Activated gamma-delta T cell treated with anti-CD3 and anti-CD28 coated beads, Interleukin-2, amount 50 U/mL, for 16 hours (primary cell): ENCODE data around the gene PCBD2.
"Not testable (repeated sequence)": the region's sequence is repeated elsewhere in the genome, so short reads cannot be mapped to it uniquely, and the experiment has no call there.

ENCODE experiments used
- DNase-seq: peaks from one replicate; pipeline ENCODE4 v3.0.0-alpha.2; 2020; ENCODE audit warnings: low read depth

Gene PCBD2

GRCh38 chr5:134906811-134907210 lies 1.9 kb downstream of the PCBD2 start:
- DNase-seq, result no peak

- not testable (repeated sequence) for DNase-seq
These were observed 5.8 kb downstream of the PCBD2 start for GRCh38 chr5:134910752-134911151.

DNA sequence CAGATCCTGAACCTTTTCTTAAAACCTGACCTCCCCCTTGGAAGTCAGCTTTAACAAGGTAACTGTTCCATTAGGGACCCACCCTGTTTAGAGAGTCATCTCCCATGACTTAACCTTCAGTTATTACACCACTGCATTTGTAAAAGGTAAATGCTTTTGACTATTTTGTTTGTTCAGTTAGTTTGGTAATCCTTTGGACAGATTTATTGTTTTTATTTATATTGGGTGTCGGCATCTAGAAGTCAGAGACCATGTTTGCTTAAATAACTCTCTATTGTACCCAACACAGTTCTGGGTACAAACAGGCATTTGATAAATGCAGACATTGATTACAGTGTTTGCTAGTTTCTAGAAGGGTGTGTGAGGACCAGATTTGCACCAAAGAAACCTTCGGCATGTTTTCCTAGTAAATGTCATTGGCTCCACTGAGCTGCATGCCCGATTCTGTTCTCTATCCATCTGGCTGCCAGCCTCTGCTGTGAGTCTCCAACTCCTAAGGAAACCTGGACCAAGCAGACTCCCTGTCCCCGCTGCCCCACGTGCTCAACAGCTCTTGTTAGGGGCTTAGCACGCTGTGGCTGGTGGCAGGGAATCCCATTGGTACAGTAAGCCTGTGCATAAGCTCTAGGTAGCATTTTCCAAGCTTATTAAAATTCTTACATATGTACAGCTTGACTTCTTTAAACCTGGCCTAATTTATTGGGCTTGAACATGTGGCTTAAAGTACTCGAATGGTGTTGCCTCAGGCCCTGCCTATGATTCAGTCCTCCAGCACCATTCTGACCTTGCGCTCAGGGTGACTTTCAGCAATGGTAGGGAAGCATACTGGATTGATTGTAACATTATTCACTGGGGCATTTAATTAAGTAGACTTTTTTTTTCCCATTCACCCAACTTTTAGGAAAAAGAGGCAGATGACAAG lies 6.6 kb downstream of the PCBD2 start:
- no peak for DNase-seq

- no peak for DNase-seq
These were observed 8.3 kb downstream of the PCBD2 start for GRCh38 chr5:134913254-134913653.

DNA sequence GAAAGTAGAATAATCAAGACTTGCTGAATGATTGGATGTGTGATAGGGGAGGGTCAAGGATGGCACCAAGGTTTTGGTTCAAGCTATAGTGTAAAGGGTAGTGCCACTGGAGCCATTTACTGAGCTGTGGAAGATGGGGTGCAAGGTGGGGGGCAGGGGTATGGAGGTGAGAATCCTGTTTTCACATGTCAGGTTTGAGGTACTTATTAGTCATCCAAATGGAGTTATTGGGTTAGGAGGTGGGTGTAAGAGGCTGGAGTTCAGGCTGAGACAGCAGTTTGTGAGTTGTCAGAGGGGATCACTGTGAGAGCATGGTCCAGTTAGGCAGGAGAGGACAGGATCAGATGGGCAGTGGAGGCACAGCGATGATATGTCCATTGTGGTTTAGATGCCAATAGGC lies 8.9 kb downstream of the PCBD2 start:
- no peak for DNase-seq

DNA sequence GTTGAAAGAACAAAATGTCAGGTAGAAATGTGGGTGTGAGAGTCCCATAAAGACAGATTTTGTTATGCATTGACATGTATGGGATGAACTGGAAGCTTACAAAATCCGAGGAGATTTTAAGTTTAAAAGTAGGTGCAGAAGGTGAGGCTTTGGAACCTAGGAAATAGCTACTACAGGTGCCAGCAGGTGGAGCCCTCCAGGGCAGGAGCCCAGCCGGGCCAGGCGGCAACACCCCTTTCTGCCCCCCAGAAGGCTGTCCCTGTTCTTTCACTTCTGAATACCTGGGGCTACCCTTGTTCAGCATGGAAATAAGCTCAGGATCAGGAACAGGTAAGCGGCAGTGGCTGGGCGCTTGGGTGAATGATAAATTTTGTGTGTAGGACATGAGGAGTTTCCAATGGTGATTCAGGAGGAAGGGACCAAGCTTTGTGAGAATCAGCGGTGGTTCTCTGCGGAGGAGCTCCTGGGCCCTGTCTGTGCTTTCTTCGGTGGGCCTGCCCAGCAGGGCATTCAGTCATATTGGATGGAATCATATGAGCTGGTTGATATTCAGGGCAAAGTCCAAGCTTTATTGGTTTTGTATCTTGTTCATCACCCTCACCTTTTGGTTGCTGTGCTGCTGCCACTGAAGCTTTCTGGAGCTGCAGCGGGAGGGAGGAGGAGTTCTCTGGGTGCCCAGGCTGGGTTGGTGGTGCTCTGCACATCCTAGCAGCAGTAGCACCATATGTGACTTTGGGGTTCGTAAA lies 12.3 kb downstream of the PCBD2 start:
- DNase-seq, result no peak

GRCh38 chr5:134918861-134919260 lies 13.9 kb downstream of the PCBD2 start:
- no peak for DNase-seq

- DNase-seq, result no peak
These were observed 16.1 kb downstream of the PCBD2 start for GRCh38 chr5:134920848-134921575.

- no peak for DNase-seq
These were observed 27.6 kb downstream of the PCBD2 start for GRCh38 chr5:134932508-134932907.

- DNase-seq, result no peak
These were observed 29.3 kb downstream of the PCBD2 start for GRCh38 chr5:134934202-134934601.

GRCh38 chr5:134935711-134936602 lies 31.0 kb downstream of the PCBD2 start:
- no peak for DNase-seq

- no peak for DNase-seq
These were observed 32.6 kb downstream of the PCBD2 start for GRCh38 chr5:134937526-134937925.

DNA sequence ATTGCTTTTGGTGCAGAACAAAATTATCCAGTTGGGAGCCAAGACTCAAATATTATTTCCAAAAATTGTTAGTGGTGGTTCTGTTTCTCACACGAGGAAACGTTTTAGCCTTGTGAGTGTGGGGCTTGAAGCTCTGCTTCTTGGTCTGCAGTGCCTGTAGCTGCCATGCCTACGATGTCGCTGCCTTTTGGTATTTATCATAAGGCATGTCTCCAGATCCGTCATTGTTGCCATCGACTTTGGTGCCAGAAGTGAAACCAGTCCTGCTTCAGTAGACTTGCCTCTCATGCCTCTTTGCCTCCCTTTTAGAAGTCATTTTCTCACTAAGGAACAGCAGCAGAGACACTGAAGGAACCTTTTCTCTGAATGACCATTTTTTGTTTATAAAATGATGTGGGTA lies 33.1 kb downstream of the PCBD2 start:
- no peak for DNase-seq

- DNase-seq, result no peak
These were observed 34.6 kb downstream of the PCBD2 start for GRCh38 chr5:134939500-134939899.

- DNase-seq, result no peak
These were observed 38.6 kb downstream of the PCBD2 start for GRCh38 chr5:134943547-134943946.

GRCh38 chr5:134944630-134945029 lies 39.7 kb downstream of the PCBD2 start:
- no peak for DNase-seq

GRCh38 chr5:134945041-134945440 lies 40.1 kb downstream of the PCBD2 start:
- DNase-seq, result no peak

- DNase-seq, result no peak
These were observed 44.0 kb downstream of the PCBD2 start for GRCh38 chr5:134948911-134949310.

GRCh38 chr5:134949316-134949715 lies 44.4 kb downstream of the PCBD2 start:
- no peak for DNase-seq

- DNase-seq, result no peak
These were observed 53.1 kb downstream of the PCBD2 start for GRCh38 chr5:134957920-134958608.

DNA sequence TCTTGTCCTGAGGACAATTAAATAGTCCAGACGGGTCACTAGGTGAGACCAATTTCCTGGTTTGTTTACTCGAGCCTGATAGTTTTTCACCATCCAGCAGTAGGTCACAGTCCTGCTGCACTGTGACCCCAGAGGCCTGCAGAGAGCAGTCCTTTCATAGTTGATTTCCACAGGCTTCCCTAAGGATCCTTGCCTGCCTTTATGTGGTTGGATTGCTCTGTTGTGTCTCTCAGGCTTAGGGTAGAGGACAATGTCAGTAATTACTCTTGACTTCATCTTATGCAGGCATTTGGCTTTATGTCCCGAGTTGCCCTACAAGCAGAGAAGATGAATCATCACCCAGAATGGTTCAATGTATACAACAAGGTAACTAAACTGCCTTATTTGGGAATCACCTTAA lies 53.8 kb downstream of the PCBD2 start:
- no peak for DNase-seq
